Motor neuron (in vitro differentiated cells): ENCODE data around the gene ALG12. TPM values are rescaled to one million over a fixed set of nuclear protein-coding genes. Genes with fewer than 3 reads are reported as not detected.
A peak's percentile ranks its signal among the peaks of the same experiment; 100 is the strongest.

Experiments
- ATAC-seq, 8 experiments: fragments of 200-7000 bp; cut with Tn5 transposase; replicated peaks in 6 of 8; 2 replicates each; pipeline ENCODE4 v1.8.0; 2021; ENCODE audit warnings: mild to moderate bottlenecking in 8 of 8, moderate library complexity in 8 of 8
- H3K27ac ChIP-seq, 2 donors: fragments of 250-450 bp; sonication (Bioruptor Pico); 2 replicates each; pipeline ENCODE4 v1.9.0; 2021; ENCODE audit warnings: antibody characterized with exemption in 2 of 2, mild to moderate bottlenecking in 2 of 2, moderate library complexity in 1 of 2
- H3K4me1 ChIP-seq, 2 donors: fragments of 250-450 bp; sonication (Bioruptor Pico); replicated peaks in 1 of 2; 2 replicates each; pipeline ENCODE4 v1.6.1; 2021; ENCODE audit warnings: antibody characterized with exemption in 2 of 2, mild to moderate bottlenecking in 2 of 2, moderate library complexity in 1 of 2
- H3K4me3 ChIP-seq, 5 donors: fragments of 250-450 bp; sonication (Bioruptor Pico); 2 replicates each; pipeline ENCODE4 v1.9.0; 2021; ENCODE audit warnings: antibody characterized with exemption in 5 of 5, mild to moderate bottlenecking in 5 of 5, moderate library complexity in 4 of 5
- WGBS, 10 experiments: fragments of 450-650 bp; shearing (Covaris generic); methylation state at CpG; one replicate each; pipeline ENCODE4 v1.0.0; 2022; 5-methylcytosine and 5-hydroxymethylcytosine counted together
- in situ Hi-C, 9 experiments: fragments of 400-800 bp; cut with MboI; loops; one replicate each; pipeline ENCODE4 v1.15.0; 2021; ENCODE audit warnings: low sequenced_read_pairs in 9 of 9, low pct_unique_long_range_greater_than_20kb in 2 of 9; ENCODE audit not compliant: unreplicated experiment in 9 of 9
- total RNA-seq, 8 experiments: library from RNA; unstranded; fragments of 300-600 nt; gene quantifications; 2 replicates each; pipeline versions ENCODE4 v1.2.3 to v1.2.4, GENCODE V29; 2022

Gene ALG12
- total RNA-seq, 8 experiments from 2014 or later, result 4.8 to 13.1 (median 9.7) TPM

GRCh38 chr22:49881856-49882255 is 36.4 kb downstream of the ALG12 start:
- WGBS, 10 experiments, result 93 to 100% (median 100%) methylated on average over 1 to 2 of the region's 2 CpGs; no CpG with 5 or more reads in 4 of the 10 experiments
- ATAC-seq, result no peak
- no peak overlapping the region for H3K27ac ChIP-seq
- H3K4me1 ChIP-seq, result no peaks in the 10 kb centered on the region
- no peak overlapping the region for H3K4me3 ChIP-seq
- in situ Hi-C loops, result no loop called here

- ATAC-seq, result no peak
- Histone ChIP-seq H3K27ac (no peak overlapping the region), H3K4me1 (no peaks in the 10 kb centered on the region), H3K4me3 (no peak overlapping the region)
- 47 to 94% (median 86%) methylated on average over 3 to 16 of the region's 20 CpGs; no CpG with 5 or more reads in 6 of the 10 experiments for WGBS, 10 experiments
- in situ Hi-C loops, result no loop called here
Measured at GRCh38 chr22:49880281-49880680, 38.0 kb downstream of the ALG12 start.

- ATAC-seq, result no peak
- in situ Hi-C loops, result no loop called here
- H3K4me1 ChIP-seq, result no peaks in the 10 kb centered on the region
- H3K27ac ChIP-seq, result no peak overlapping the region
- WGBS, 10 experiments, result 79 to 100% (median 95%) methylated on average over 1 to 7 of the region's 9 CpGs; no CpG with 5 or more reads in 6 of the 10 experiments
- H3K4me3 ChIP-seq, result no peak overlapping the region
Measured at GRCh38 chr22:49879871-49880270, 38.4 kb downstream of the ALG12 start.

GRCh38 chr22:49878206-49878605 is 40.0 kb downstream of the ALG12 start:
- Histone ChIP-seq H3K4me1 (no peaks in the 10 kb centered on the region), H3K4me3 (no peak overlapping the region), H3K27ac (no peak overlapping the region)
- in situ Hi-C loops, result no loop called here
- 88 to 100% (median 98%) methylated on average over 1 to 8 of the region's 8 CpGs; no CpG with 5 or more reads in 1 of the 10 experiments for WGBS, 10 experiments
- ATAC-seq, result no peak

GRCh38 chr22:49877642-49878041 is 40.6 kb downstream of the ALG12 start:
- Histone ChIP-seq H3K27ac (no peak overlapping the region), H3K4me1 (no peaks in the 10 kb centered on the region), H3K4me3 (no peak overlapping the region)
- WGBS, 10 experiments, result 93 to 100% (median 100%) methylated on average over 1 to 7 of the region's 7 CpGs; no CpG with 5 or more reads in 4 of the 10 experiments
- in situ Hi-C loops, result no loop called here
- no peak for ATAC-seq

GRCh38 chr22:49873228-49873940 is 44.9 kb downstream of the ALG12 start:
- H3K4me1 ChIP-seq, result no peaks in the 10 kb centered on the region
- ATAC-seq, result no peak
- H3K27ac ChIP-seq, result no peak overlapping the region
- WGBS, 10 experiments, result 88 to 100% (median 95%) methylated on average over 1 to 8 of the region's 16 CpGs; no CpG with 5 or more reads in 3 of the 10 experiments
- H3K4me3 ChIP-seq, result no peak overlapping the region
- in situ Hi-C loops, result no loop called here

- H3K27ac ChIP-seq, result no peak overlapping the region
- in situ Hi-C loops, result no loop called here
- no peak overlapping the region for H3K4me3 ChIP-seq
- H3K4me1 ChIP-seq, result no peaks in the 10 kb centered on the region
- no peak for ATAC-seq
- WGBS, 10 experiments, result 73 to 100% (median 98%) methylated on average over 1 to 7 of the region's 7 CpGs
Measured at GRCh38 chr22:49872347-49872746, 45.9 kb downstream of the ALG12 start.

GRCh38 chr22:49871482-49871881 is 46.8 kb downstream of the ALG12 start:
- Histone ChIP-seq H3K4me3 (no peak overlapping the region), H3K27ac (no peak overlapping the region), H3K4me1 (no peaks in the 10 kb centered on the region)
- ATAC-seq, result peak in 3 of 8 experiments; percentile 38 to 79 (median 68)
- in situ Hi-C loops, result no loop called here
- WGBS, 10 experiments, result 50 to 100% (median 97%) methylated on average over 1 to 4 of the region's 4 CpGs; no CpG with 5 or more reads in 4 of the 10 experiments

- in situ Hi-C loops, result no loop called here
- Histone ChIP-seq H3K4me1 (no peaks in the 10 kb centered on the region), H3K27ac (no peak overlapping the region), H3K4me3 (no peak overlapping the region)
- 82 to 100% (median 95%) methylated on average over 3 to 12 of the region's 14 CpGs for WGBS, 10 experiments
- no peak for ATAC-seq
Measured at GRCh38 chr22:49869845-49870712, 48.2 kb downstream of the ALG12 start.

- no peak overlapping the region for H3K4me3 ChIP-seq
- in situ Hi-C loops, result no loop called here
- no peak overlapping the region for H3K27ac ChIP-seq
- WGBS, 10 experiments, result 44 to 93% (median 83%) methylated on average over 2 to 15 of the region's 17 CpGs
- ATAC-seq, result no peak
- H3K4me1 ChIP-seq, result no peaks in the 10 kb centered on the region
Measured at GRCh38 chr22:49869086-49869830, 49.0 kb downstream of the ALG12 start.

- 92 to 100% (median 96%) methylated on average over 2 to 14 of the region's 18 CpGs for WGBS, 10 experiments
- ATAC-seq, result no peak
- no peak overlapping the region for H3K27ac ChIP-seq
- no peak overlapping the region for H3K4me3 ChIP-seq
- in situ Hi-C loops, result no loop called here
- H3K4me1 ChIP-seq, result no peaks in the 10 kb centered on the region
Measured at GRCh38 chr22:49867303-49868265, 50.7 kb downstream of the ALG12 start.

- 86 to 100% (median 94%) methylated on average over 1 to 8 of the region's 8 CpGs for WGBS, 10 experiments
- in situ Hi-C loops, result no loop called here
Measured at GRCh38 chr22:49866646-49867045, 51.6 kb downstream of the ALG12 start.

More at GRCh38 chr22:49866646-49867045, 51.6 kb downstream of the ALG12 start:
- H3K4me1 ChIP-seq, result no peaks in the 10 kb centered on the region
- no peak overlapping the region for H3K4me3 ChIP-seq
- no peak overlapping the region for H3K27ac ChIP-seq
- no peak for ATAC-seq
